Skeletal muscle satellite cell (primary cell): ENCODE measurements around the gene SNTG2.

Source experiments
- H3K27me3 ChIP-seq: 2 replicates; pipeline ENCODE4 v1.7.0; 2013; ENCODE audit warnings: low read length; ENCODE audit not compliant: control insufficient read depth, insufficient read depth
- H3K36me3 ChIP-seq: 2 replicates; pipeline ENCODE4 v1.7.0; 2013; ENCODE audit warnings: mild to moderate bottlenecking, control low read depth, low read length; ENCODE audit not compliant: insufficient read depth
- H3K4me1 ChIP-seq: 2 replicates; pipeline ENCODE4 v1.7.0; 2013; ENCODE audit warnings: low read length; ENCODE audit not compliant: control insufficient read depth, insufficient read depth
- H3K4me2 ChIP-seq: 2 replicates; pipeline ENCODE4 v1.7.0; 2013; ENCODE audit warnings: mild to moderate bottlenecking, low read length
- H3K4me3 ChIP-seq: 2 replicates; pipeline ENCODE4 v1.7.0; 2013; ENCODE audit warnings: low read length
- H3K9ac ChIP-seq: 2 replicates; pipeline ENCODE4 v1.7.0; 2013; ENCODE audit warnings: mild to moderate bottlenecking, low read depth, low read length, moderate library complexity
- H3K9me3 ChIP-seq: replicated peaks from 2 replicates; pipeline ENCODE4 v1.7.0; 2013; ENCODE audit warnings: mild to moderate bottlenecking, control low read depth, low read length

Gene SNTG2

GRCh38 chr2:955829-956731, 5.4 kb downstream of the SNTG2 start:
- H3K4me3 ChIP-seq = no peak overlapping the region
- H3K4me2 ChIP-seq = no peak overlapping the region
- no peaks in the 10 kb centered on the region for H3K4me1 ChIP-seq
- no peak overlapping the region for H3K9ac ChIP-seq
- H3K9me3 ChIP-seq = no peaks in the 10 kb centered on the region
- no peaks in the 10 kb centered on the region for H3K36me3 ChIP-seq
- peaks cover 26% of the 10 kb centered on the region for H3K27me3 ChIP-seq

GRCh38 chr2:959457-959856, 8.8 kb downstream of the SNTG2 start:
- Histone ChIP-seq H3K27me3 (peaks cover 6% of the 10 kb centered on the region), H3K4me1 (no peaks in the 10 kb centered on the region)

GRCh38 chr2:960061-960736, 9.6 kb downstream of the SNTG2 start:
- no peaks in the 10 kb centered on the region for H3K4me1 ChIP-seq
- H3K4me2 ChIP-seq = no peak overlapping the region
- no peak overlapping the region for H3K4me3 ChIP-seq
- no peaks in the 10 kb centered on the region for H3K9me3 ChIP-seq
- H3K9ac ChIP-seq = no peak overlapping the region
- peaks cover 6% of the 10 kb centered on the region for H3K27me3 ChIP-seq
- H3K36me3 ChIP-seq = no peaks in the 10 kb centered on the region

More at GRCh38 chr2:959457-959856, 8.8 kb downstream of the SNTG2 start:
- Histone ChIP-seq H3K4me3 (no peak overlapping the region), H3K9ac (no peak overlapping the region), H3K36me3 (no peaks in the 10 kb centered on the region), H3K4me2 (no peak overlapping the region), H3K9me3 (no peaks in the 10 kb centered on the region)

- Histone ChIP-seq H3K4me2 (no peak overlapping the region), H3K4me3 (no peak overlapping the region), H3K36me3 (no peaks in the 10 kb centered on the region), H3K27me3 (peaks cover 6% of the 10 kb centered on the region), H3K9ac (no peak overlapping the region), H3K9me3 (no peaks in the 10 kb centered on the region), H3K4me1 (no peaks in the 10 kb centered on the region)
Observed at GRCh38 chr2:961786-962185, 11.1 kb downstream of the SNTG2 start.

- no peaks in the 10 kb centered on the region for H3K36me3 ChIP-seq
- H3K9me3 ChIP-seq = no peaks in the 10 kb centered on the region
- H3K4me2 ChIP-seq = no peak overlapping the region
- H3K4me1 ChIP-seq = no peaks in the 10 kb centered on the region
- H3K9ac ChIP-seq = no peak overlapping the region
- peaks cover 6% of the 10 kb centered on the region for H3K27me3 ChIP-seq
- H3K4me3 ChIP-seq = no peak overlapping the region
Observed at GRCh38 chr2:963876-964275, 13.2 kb downstream of the SNTG2 start.

GRCh38 chr2:964562-964961, 13.9 kb downstream of the SNTG2 start:
- peaks cover 6% of the 10 kb centered on the region for H3K27me3 ChIP-seq
- H3K9ac ChIP-seq = no peak overlapping the region
- H3K4me2 ChIP-seq = no peak overlapping the region
- H3K4me3 ChIP-seq = no peak overlapping the region
- no peaks in the 10 kb centered on the region for H3K9me3 ChIP-seq
- H3K36me3 ChIP-seq = no peaks in the 10 kb centered on the region
- no peaks in the 10 kb centered on the region for H3K4me1 ChIP-seq

- Histone ChIP-seq H3K9ac (no peak overlapping the region), H3K36me3 (no peaks in the 10 kb centered on the region), H3K4me2 (no peak overlapping the region), H3K9me3 (no peaks in the 10 kb centered on the region), H3K4me3 (no peak overlapping the region), H3K27me3 (no peaks in the 10 kb centered on the region), H3K4me1 (no peaks in the 10 kb centered on the region)
Observed at GRCh38 chr2:965640-966147, 15.0 kb downstream of the SNTG2 start.

- Histone ChIP-seq H3K27me3 (no peaks in the 10 kb centered on the region), H3K9ac (no peak overlapping the region), H3K4me3 (no peak overlapping the region), H3K4me2 (no peak overlapping the region), H3K9me3 (peaks cover 4% of the 10 kb centered on the region), H3K36me3 (no peaks in the 10 kb centered on the region), H3K4me1 (no peaks in the 10 kb centered on the region)
Observed at GRCh38 chr2:973129-973528, 22.5 kb downstream of the SNTG2 start.

- no peaks in the 10 kb centered on the region for H3K36me3 ChIP-seq
- H3K27me3 ChIP-seq = no peaks in the 10 kb centered on the region
- no peak overlapping the region for H3K9ac ChIP-seq
- no peak overlapping the region for H3K4me2 ChIP-seq
- no peak overlapping the region for H3K4me3 ChIP-seq
- no peaks in the 10 kb centered on the region for H3K4me1 ChIP-seq
- H3K9me3 ChIP-seq = peaks cover 4% of the 10 kb centered on the region
Observed at GRCh38 chr2:974054-974453, 23.4 kb downstream of the SNTG2 start.

GRCh38 chr2:974502-974901, 23.9 kb downstream of the SNTG2 start:
- Histone ChIP-seq H3K4me3 (no peak overlapping the region), H3K4me1 (no peaks in the 10 kb centered on the region), H3K27me3 (no peaks in the 10 kb centered on the region), H3K4me2 (no peak overlapping the region), H3K9ac (no peak overlapping the region), H3K9me3 (peaks cover 4% of the 10 kb centered on the region), H3K36me3 (no peaks in the 10 kb centered on the region)

- Histone ChIP-seq H3K36me3 (no peaks in the 10 kb centered on the region), H3K4me1 (no peaks in the 10 kb centered on the region), H3K27me3 (no peaks in the 10 kb centered on the region), H3K4me2 (no peak overlapping the region), H3K4me3 (no peak overlapping the region), H3K9me3 (peaks cover 4% of the 10 kb centered on the region), H3K9ac (no peak overlapping the region)
Observed at GRCh38 chr2:975095-975494, 24.4 kb downstream of the SNTG2 start.
